LNCaP clone FGC (cell line): ENCODE results near the gene SORL1.

Experiments
- DNase-seq: peaks from one replicate; pipeline ENCODE4 v3.0.0-alpha.2; 2011; ENCODE audit warnings: low read depth
- H3K4me3 ChIP-seq: 2 replicates; pipeline ENCODE4 v1.5.1; 2011; ENCODE audit warnings: mild to moderate bottlenecking, low read depth, low read length, control low read depth
- TF ChIP-seq, protein P1 (sequence below): IDR thresholded peaks from 2 replicates; pipeline ENCODE4 v1.5.1; 2012; ENCODE audit warnings: mild to moderate bottlenecking; ENCODE audit not compliant: control insufficient read depth, insufficient read depth; ENCODE audit errors: extremely low read depth

Gene SORL1

DNA sequence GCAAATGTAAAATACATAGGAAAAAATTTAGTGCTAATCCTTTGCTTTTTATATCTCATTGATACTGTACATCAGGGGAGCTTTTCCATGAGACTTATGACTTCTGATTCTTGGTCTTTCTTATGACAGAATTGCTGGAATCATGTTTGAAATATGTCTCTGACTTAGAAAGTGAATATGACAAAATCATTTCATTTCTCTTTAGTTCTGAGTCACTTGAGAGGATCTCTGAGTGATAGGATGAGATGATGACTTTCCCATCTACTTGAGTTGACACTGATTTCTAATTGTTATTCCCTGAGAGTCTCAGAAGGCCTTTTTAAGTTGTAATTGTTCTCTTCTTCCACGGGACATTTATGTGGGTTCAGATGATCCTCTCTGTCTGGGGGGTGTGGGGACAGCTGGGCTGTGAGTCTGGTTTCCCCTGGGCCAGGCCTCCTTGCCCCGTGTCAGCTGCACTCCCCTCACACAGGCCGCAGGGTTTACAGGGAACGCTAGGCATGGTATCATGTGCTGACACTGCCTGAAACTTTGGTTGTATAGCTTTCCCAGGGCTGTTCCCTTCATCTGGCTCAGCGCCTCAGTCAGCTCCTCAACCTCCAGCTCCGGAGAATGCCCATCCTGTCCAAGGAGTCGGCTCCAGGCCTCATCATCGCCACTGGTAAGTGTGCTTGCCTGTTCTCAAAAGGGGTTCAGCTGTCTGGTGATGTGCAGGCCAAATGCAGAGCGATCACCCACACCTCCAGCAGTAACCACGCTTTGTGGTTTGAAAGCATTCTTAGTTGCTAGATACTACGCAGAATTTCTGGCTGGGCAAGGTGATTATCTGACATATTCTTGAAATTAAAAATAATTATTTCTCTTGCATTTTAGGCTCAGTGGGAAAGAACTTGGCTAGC lies 70.2 kb downstream of the SORL1 start:
- H3K4me3 ChIP-seq = no peak overlapping the region
- DNase-seq = no peak
- TF ChIP-seq, protein P1, sequence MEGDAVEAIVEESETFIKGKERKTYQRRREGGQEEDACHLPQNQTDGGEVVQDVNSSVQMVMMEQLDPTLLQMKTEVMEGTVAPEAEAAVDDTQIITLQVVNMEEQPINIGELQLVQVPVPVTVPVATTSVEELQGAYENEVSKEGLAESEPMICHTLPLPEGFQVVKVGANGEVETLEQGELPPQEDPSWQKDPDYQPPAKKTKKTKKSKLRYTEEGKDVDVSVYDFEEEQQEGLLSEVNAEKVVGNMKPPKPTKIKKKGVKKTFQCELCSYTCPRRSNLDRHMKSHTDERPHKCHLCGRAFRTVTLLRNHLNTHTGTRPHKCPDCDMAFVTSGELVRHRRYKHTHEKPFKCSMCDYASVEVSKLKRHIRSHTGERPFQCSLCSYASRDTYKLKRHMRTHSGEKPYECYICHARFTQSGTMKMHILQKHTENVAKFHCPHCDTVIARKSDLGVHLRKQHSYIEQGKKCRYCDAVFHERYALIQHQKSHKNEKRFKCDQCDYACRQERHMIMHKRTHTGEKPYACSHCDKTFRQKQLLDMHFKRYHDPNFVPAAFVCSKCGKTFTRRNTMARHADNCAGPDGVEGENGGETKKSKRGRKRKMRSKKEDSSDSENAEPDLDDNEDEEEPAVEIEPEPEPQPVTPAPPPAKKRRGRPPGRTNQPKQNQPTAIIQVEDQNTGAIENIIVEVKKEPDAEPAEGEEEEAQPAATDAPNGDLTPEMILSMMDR = no peak

DNA sequence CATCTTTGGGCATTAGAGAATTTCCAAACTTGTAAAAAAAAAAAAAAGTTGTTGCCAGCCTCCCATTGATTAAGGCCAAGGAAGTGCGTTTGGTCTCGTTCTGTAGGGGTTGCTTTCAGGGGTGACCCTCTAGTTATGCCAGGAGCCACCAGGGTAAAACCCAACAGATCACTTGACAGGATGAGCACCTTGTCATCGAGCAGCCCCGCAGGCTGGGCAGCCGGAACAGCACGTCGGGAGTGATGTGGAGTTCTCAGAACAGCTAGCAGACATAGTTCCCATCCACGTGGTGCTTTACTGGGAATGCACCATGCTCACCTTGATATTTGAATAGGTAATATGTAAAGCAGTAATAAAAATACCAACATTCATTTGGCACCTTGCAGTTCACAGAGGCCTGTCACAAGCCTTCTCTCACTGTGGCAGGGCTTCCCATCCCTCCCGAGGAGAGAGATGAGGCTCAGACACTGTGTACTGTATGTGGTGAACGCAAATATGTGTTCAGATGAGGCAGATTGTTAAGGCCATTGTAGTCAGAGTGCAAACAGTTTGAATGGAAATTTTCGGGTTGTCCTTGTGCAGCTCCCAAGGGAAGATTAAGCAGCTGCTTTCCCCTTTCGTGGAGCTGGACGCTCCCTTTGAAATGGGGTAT lies 71.6 kb downstream of the SORL1 start:
- DNase-seq = no peak
- H3K4me3 ChIP-seq = no peak overlapping the region
- TF ChIP-seq, protein P1 = no peak

DNA sequence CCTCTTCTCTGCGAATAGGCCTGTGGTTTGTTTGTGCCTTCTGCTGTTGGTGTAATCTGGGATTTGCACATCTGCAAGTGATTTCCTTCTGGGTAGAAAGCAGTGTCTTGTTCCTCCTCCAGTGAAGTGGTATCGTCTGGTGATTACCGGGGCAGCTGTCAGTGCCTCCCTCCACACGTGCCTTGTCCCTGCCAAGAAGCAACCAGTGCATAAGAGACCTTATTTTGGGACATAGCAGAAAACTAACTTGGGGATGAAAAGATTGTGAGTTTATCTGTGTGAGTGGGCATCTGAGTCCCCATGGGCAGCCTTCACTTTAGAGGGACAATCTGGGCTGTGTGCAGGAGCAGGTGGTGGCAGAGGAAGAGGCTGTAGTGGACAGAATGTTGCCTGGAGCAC lies 72.1 kb downstream of the SORL1 start:
- H3K4me3 ChIP-seq = no peak overlapping the region
- TF ChIP-seq, protein P1 = no peak
- no peak for DNase-seq

DNA sequence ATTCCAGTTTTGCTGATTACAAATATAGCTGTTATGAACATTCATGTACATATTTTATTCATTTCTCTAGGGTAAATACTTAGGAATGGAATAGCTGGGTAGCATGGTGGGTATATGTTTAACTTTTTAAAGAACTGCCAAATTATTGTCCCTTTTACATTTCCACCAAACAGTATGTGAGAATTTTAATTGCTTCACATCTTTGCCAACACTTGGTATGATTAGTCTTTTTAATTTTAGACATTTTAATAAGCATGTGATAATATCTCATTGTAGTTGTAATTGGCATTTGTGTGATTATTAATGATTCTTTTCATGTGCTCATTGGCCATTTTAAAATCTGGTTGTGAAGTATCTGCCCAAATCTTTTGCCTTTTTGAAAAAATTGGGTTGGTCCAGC lies 73.3 kb downstream of the SORL1 start:
- DNase-seq = no peak
- TF ChIP-seq, protein P1 = no peak
- H3K4me3 ChIP-seq = no peak overlapping the region

DNA sequence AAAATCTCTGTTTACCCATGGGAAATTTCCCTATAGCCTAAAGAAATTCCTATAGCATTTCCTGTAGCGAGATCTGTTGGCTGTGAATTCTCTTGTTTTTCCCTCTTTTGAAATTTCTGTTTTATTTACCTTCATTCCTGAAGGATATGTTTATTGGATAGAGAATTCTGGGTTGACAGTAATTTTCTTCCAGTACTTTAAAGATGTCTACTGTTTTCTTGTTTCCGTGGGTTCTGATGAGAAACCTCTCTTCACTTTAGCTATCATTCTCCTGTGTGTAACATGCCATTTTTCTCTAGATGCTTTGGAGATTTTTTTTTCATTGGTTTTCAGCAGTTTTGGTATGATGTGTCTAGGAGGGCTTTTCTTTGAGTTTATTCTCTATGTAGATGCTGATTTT lies 78.1 kb downstream of the SORL1 start:
- no peak overlapping the region for H3K4me3 ChIP-seq
- TF ChIP-seq, protein P1 = no peak
- DNase-seq = no peak

DNA sequence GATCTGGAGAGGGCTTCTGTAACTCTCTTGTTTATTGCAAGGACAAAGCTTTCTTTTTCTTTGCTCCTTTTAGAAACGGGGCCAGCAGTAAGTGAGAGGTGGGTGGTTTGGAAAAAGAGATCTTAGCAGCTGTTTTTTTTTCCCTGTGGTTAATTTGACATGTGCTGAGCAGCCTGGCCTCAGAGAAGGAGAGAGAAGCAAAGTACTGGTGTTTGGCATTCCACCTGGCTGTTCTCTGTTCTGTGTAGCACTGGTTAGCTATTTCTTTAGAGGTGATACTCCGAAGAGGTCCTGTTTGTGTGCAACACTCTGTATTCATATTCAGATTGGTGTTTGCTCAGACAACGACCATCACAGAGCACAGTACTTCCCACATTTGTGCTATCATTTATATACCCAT lies 81.5 kb downstream of the SORL1 start:
- TF ChIP-seq, protein P1 = no peak
- no peak overlapping the region for H3K4me3 ChIP-seq
- no peak for DNase-seq
